BE2C (cell line): ENCODE data around the gene DHDDS.

Source experiments
- DNase-seq: peaks from one replicate; pipeline ENCODE4 v3.0.0-alpha.2; 2020
- H3K27me3 ChIP-seq: fragments of 250-450 bp; sonication (Bioruptor Pico); 2 replicates; pipeline ENCODE4 v1.5.1; 2020; ENCODE audit warnings: mild to moderate bottlenecking
- H3K36me3 ChIP-seq: fragments of 250-450 bp; sonication (Bioruptor Pico); 2 replicates; pipeline ENCODE4 v1.5.1; 2020; ENCODE audit warnings: mild to moderate bottlenecking
- H3K4me1 ChIP-seq: fragments of 250-450 bp; sonication (Bioruptor Pico); 2 replicates; pipeline ENCODE4 v1.5.1; 2020
- H3K4me3 ChIP-seq: 2 replicates; pipeline ENCODE4 v1.5.1; 2011; ENCODE audit warnings: low read depth, low read length
- H3K9me3 ChIP-seq: fragments of 250-450 bp; sonication (Bioruptor Pico); 2 replicates; pipeline ENCODE4 v1.5.1; 2020
- TF ChIP-seq, protein P1 (sequence below): IDR thresholded peaks from 2 replicates; pipeline ENCODE4 v1.5.1; 2012; ENCODE audit warnings: mild to moderate bottlenecking, low read depth, low read length

Gene DHDDS

DNA sequence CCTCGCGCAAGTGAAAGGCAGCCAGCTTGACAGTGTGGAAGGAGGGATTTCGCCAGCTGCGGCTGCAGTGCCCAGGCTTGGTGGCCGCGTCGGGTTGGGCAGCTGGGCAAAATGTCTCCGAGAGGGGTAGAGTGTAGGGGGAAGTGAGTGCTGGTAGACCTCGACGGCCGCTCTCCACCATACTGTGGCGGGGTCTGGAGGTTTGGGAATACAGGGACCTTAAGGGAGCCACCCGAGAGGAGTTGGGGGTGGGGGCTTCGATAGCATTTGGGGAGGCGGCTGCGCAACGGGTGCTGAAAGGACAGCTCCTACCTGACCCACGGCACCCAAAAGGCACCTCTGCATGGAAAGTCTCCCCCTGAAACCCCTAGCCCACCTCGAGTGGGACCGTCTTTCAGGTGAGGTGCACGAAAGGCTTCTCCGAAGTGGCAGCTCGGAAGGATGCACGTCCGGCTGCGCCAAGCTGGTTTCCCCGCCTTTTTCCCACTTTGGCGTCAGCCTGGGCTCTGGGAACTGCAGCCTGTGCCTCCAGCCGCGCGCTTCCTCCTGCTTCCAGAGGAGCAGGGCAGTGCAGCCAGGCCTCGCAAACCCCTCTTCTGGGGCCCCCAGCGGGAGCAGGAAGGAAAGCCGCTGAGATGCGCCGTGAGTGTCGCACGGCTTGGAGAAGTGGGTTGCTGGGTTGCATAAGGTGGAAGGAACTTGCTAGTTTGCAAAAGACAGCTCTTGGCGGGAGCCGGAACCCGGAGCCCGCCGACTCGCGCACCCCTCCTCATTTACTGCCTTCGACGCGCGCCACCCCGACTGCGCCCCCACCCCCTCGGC is 39.6 kb downstream of the DHDDS start:
- Histone ChIP-seq H3K36me3 (peaks cover 34% of the 10 kb centered on the region), H3K9me3 (no peaks in the 10 kb centered on the region), H3K4me3 (peak overlapping the region; percentile 59), H3K27me3 (no peaks in the 10 kb centered on the region), H3K4me1 (no peaks in the 10 kb centered on the region)
- TF ChIP-seq, protein P1, sequence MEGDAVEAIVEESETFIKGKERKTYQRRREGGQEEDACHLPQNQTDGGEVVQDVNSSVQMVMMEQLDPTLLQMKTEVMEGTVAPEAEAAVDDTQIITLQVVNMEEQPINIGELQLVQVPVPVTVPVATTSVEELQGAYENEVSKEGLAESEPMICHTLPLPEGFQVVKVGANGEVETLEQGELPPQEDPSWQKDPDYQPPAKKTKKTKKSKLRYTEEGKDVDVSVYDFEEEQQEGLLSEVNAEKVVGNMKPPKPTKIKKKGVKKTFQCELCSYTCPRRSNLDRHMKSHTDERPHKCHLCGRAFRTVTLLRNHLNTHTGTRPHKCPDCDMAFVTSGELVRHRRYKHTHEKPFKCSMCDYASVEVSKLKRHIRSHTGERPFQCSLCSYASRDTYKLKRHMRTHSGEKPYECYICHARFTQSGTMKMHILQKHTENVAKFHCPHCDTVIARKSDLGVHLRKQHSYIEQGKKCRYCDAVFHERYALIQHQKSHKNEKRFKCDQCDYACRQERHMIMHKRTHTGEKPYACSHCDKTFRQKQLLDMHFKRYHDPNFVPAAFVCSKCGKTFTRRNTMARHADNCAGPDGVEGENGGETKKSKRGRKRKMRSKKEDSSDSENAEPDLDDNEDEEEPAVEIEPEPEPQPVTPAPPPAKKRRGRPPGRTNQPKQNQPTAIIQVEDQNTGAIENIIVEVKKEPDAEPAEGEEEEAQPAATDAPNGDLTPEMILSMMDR: no peak
- peak; percentile 72 for DNase-seq

DNA sequence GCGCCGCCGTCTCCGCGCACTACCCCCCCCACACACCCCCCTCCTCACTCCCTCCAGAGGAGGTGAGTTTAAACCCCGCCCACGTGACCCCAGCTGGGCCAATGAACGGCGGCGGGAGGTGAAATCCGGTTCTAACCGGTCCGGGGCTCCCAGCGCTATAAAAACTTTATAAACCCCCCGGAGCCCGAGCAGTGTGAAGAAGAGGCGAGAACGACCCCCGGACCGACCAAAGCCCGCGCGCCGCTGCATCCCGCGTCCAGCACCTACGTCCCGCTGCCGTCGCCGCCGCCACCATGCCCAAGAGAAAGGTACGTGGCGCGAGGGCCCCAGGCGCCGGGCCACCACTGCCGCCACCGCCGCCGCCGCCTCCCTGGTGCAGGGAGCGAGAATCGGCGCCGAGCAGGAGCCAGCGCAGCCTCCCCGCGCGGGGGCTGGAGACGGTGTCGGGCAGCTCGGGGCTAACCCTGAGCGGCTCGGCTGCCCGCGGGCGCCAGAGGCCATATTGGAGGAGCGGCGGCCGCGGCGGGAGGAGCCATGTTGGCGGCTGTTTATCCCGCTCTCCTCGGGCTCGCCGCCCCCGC is 40.3 kb downstream of the DHDDS start, which contains the start of gene HMGN2:
Gene HMGN2 (plus strand): TSS at position 121 of the 581 bp plus-strand sequence. CDS start 173 bp downstream, at position 294.
- H3K4me3 ChIP-seq: peak within 1 kb of the TSS; percentile 88
- no peaks in the 10 kb centered on the region for H3K4me1 ChIP-seq
- peaks cover 38% of the 10 kb centered on the region for H3K36me3 ChIP-seq
- no peaks in the 10 kb centered on the region for H3K27me3 ChIP-seq
- H3K9me3 ChIP-seq: no peaks in the 10 kb centered on the region
- peak; percentile 87 for DNase-seq
- TF ChIP-seq, protein P1: no peak

DNA sequence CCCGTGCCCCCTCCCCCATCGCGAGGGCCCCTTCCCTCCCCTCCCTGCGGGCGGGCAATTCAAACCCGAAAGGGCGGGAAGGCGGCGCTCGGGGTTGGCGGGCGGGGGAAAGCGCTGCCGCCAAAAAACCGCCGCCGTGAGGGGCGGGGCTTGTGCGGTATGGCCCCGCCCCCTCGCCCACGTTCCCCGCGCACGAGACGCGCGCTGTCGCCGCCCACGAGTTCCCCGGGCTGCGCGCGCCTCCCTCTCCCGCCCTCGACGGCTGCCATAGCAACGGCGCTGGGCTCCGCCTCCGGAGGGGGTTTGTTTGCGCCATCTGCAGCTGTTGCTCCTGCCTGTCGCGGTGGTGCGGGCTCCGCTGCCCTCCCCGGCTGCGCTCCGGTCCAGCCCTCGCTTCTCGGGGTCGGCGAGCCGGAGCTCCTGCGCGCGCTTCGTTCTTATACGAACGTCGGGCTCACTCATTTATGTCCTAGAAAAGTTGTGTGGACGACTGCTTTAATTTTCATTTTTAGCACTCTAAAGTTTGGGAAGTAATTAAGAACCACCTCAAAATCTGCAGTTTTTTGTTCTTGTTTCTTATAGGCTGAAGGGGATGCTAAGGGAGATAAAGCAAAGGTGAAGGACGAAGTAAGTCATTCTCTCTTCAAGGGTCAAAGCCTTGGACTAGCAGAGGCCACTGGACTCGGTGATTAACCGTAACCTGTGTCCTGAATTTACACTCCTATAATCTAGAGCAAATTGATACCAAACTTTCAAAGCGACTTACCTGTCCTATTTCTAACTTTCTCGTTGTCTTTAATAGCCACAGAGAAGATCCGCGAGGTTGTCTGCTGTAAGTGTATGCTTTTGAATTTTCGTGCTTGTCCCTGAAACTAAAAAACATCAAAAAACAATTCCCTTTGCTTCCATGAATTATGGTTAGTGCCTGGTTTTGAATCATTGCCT is 41.1 kb downstream of the DHDDS start:
- Histone ChIP-seq H3K36me3 (peaks cover 42% of the 10 kb centered on the region), H3K9me3 (no peaks in the 10 kb centered on the region), H3K4me3 (peak overlapping the region; percentile 88), H3K4me1 (no peaks in the 10 kb centered on the region), H3K27me3 (no peaks in the 10 kb centered on the region)
- DNase-seq: peak; percentile 86
- TF ChIP-seq, protein P1: no peak

DNA sequence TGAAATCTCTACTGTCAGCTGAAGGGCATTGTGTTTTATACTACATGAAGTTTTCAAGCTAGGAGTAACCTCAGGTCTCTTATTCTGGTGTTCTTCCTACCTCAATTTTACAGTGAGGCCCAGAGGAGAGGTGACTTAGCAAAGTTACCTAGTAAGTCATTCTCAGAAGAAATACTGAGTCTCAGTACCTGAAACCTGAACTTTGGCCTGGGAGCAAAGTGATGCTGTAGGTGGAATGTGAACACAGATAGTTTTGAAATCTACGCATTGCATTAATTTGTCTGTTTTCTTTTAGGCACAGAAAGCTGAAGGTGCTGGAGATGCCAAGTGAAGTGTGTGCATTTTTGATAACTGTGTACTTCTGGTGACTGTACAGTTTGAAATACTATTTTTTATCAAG is 42.7 kb downstream of the DHDDS start:
- H3K4me3 ChIP-seq: no peak overlapping the region
- no peaks in the 10 kb centered on the region for H3K27me3 ChIP-seq
- no peak for DNase-seq
- H3K4me1 ChIP-seq: no peaks in the 10 kb centered on the region
- no peaks in the 10 kb centered on the region for H3K9me3 ChIP-seq
- TF ChIP-seq, protein P1: no peak
- H3K36me3 ChIP-seq: peaks cover 47% of the 10 kb centered on the region

DNA sequence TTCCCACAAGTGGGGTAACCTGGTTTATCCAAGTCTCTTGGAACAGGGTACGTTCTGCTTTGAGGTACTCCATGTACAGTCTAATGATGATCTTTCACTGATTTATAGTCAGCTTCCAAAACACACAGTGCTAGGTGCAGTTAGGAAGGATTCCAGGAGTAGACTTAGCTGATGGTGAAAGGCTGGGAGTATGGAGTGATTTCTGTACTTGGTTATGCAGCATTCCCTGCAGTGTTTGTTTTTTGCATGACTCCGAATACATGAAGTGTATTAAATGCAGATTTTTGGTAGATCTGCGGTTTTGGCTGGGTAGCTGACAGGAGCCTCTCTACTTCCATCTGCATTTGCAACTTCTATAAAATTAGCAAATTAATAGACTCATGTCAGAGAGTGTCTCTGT is 43.9 kb downstream of the DHDDS start:
- no peaks in the 10 kb centered on the region for H3K27me3 ChIP-seq
- H3K4me3 ChIP-seq: no peak overlapping the region
- peaks cover 47% of the 10 kb centered on the region for H3K36me3 ChIP-seq
- no peak for DNase-seq
- no peaks in the 10 kb centered on the region for H3K4me1 ChIP-seq
- TF ChIP-seq, protein P1: no peak
- H3K9me3 ChIP-seq: no peaks in the 10 kb centered on the region
